Measurements from ENCODE around the gene TLNRD1.

The TLNRD1 gene

GRCh38 chr15:80978685-80979329 is 21.9 kb upstream of the TLNRD1 start:
- DNase-seq, result no peak

GRCh38 chr15:80979538-80980200 is 21.1 kb upstream of the TLNRD1 start:
- DNase-seq, result no peak

- no peak for DNase-seq
These were observed 18.5 kb upstream of the TLNRD1 start for GRCh38 chr15:80982205-80982604.

GRCh38 chr15:80982839-80983238 is 17.9 kb upstream of the TLNRD1 start:
- no peak for DNase-seq

- no peak for DNase-seq
These were observed 15.9 kb upstream of the TLNRD1 start for GRCh38 chr15:80984856-80985255.

- DNase-seq, result no peak
These were observed 14.7 kb upstream of the TLNRD1 start for GRCh38 chr15:80985981-80986380.

GRCh38 chr15:80986487-80986886 is 14.2 kb upstream of the TLNRD1 start:
- no peak for DNase-seq

GRCh38 chr15:80988148-80988796 is 12.5 kb upstream of the TLNRD1 start:
- no peak for DNase-seq

GRCh38 chr15:80989081-80989517 is 11.6 kb upstream of the TLNRD1 start:
- no peak for DNase-seq

- DNase-seq, result peak; percentile 87
These were observed 10.9 kb upstream of the TLNRD1 start, which contains the start of gene MESD for GRCh38 chr15:80989518-80990478. TSS of gene MESD (minus strand) at chr15:80989819. CDS start at chr15:80989791, 28 bp downstream.

- no peak for DNase-seq
These were observed 9.8 kb upstream of the TLNRD1 start for GRCh38 chr15:80990955-80991354.

GRCh38 chr15:80991421-80991820 is 9.3 kb upstream of the TLNRD1 start:
- DNase-seq, result no peak

- no peak for DNase-seq
These were observed 8.7 kb upstream of the TLNRD1 start for GRCh38 chr15:80992006-80992405.

- DNase-seq, result no peak
These were observed 8.3 kb upstream of the TLNRD1 start for GRCh38 chr15:80992441-80992840.

GRCh38 chr15:80996247-80996646 is 4.5 kb upstream of the TLNRD1 start:
- no peak for DNase-seq

GRCh38 chr15:80997692-80998091 is 3.0 kb upstream of the TLNRD1 start:
- DNase-seq, result no peak

GRCh38 chr15:80998251-80998650 is 2.5 kb upstream of the TLNRD1 start:
- no peak for DNase-seq

GRCh38 chr15:80999623-81000036 is 1.1 kb upstream of the TLNRD1 start:
- no peak for DNase-seq

GRCh38 chr15:81000144-81000623 is 539 bp upstream of the TLNRD1 start:
- DNase-seq, result no peak

GRCh38 chr15:81001152-81002008 is 657 bp downstream of the TLNRD1 start:
- DNase-seq, result peak; percentile 1

GRCh38 chr15:81002009-81002330 is 1.2 kb downstream of the TLNRD1 start:
- no peak for DNase-seq

Measured in NCI-H1092 (cell line).